Right lobe of liver (tissue), 6 donors: Measurements from ENCODE around the gene HNRNPA1. TPM values are rescaled to one million over a fixed set of nuclear protein-coding genes. Genes with fewer than 3 reads are reported as not detected.

ENCODE experiments used
- ATAC-seq, 4 donors: fragments of 200-7000 bp; cut with Tn5 transposase; one replicate each; pipeline ENCODE4 v1.9.1; 2020; ENCODE audit warnings: mild to moderate bottlenecking in 4 of 4, moderate library complexity in 4 of 4
- DNase-seq, 3 donors: peaks; one replicate each; pipeline ENCODE4 v3.0.0-alpha.2; 2020
- H3K27ac ChIP-seq, 3 donors: fragments of 200-600 bp; one replicate each; pipeline ENCODE4 v1.8.0; 2022
- H3K27me3 ChIP-seq, 2 donors: fragments of 200-600 bp; one replicate each; pipeline ENCODE4 v1.8.0; 2022
- H3K36me3 ChIP-seq, 4 donors: fragments of 200-600 bp; sonication (generic) in 1 of 4; one replicate each; pipeline versions ENCODE4 v1.5.1 to v1.8.0; 2017 to 2022; ENCODE audit warnings: control low read depth in 1 of 4
- H3K4me1 ChIP-seq, 4 donors: fragments of 200-600 bp; sonication (generic) in 1 of 4; one replicate each; pipeline versions ENCODE4 v1.5.1 to v1.8.0; 2017 to 2022; ENCODE audit warnings: control low read depth in 1 of 4
- H3K4me3 ChIP-seq, 3 donors: fragments of 200-600 bp; one replicate each; pipeline ENCODE4 v1.8.0; 2022
- H3K9me3 ChIP-seq, 4 donors: fragments of 200-600 bp; sonication (generic) in 1 of 4; one replicate each; pipeline versions ENCODE4 v1.5.1 to v1.8.0; 2017 to 2022; ENCODE audit warnings: control low read depth in 1 of 4
- CTCF ChIP-seq, 4 donors: fragments of 200-600 bp in 3 of 4; fragments of 450-650 bp in 1 of 4; IDR thresholded peaks; one replicate each; pipeline versions ENCODE4 v1.5.1 to v1.8.0; 2016 to 2022; ENCODE audit warnings: antibody characterized with exemption in 4 of 4, mild to moderate bottlenecking in 2 of 4
- POLR2A ChIP-seq: fragments of 450-650 bp; IDR thresholded peaks from one replicate; pipeline ENCODE4 v1.6.1; 2017; ENCODE audit warnings: antibody characterized with exemption, mild to moderate bottlenecking
- WGBS: methylation state at CpG from one replicate; pipeline ENCODE4 v1.1.6; 2018; ENCODE audit warnings: low coverage, low lambda C conversion rate; ENCODE audit not compliant: insufficient coverage; ENCODE audit errors: missing lambda C conversion rate; 5-methylcytosine and 5-hydroxymethylcytosine counted together
- intact Hi-C, 2 donors: fragments of 100-400 bp; cut with DNase I; formaldehyde crosslinking; loops; one replicate each; pipeline versions ENCODE4 v1.11.2 to v1.14.1; 2022
- small RNA-seq, 2 experiments: library from RNA; depleted of rRNA; stranded (forward); fragments of <200 nt; gene quantifications; one replicate each; pipeline ENCODE3, GENCODE V24; 2016
- total RNA-seq, 6 experiments: library from RNA; depleted of rRNA in 2 of 6; stranded (reverse); fragments of >200 nt in 2 of 6; fragmentation: NEBNext Ultra II Directional in 3 of 6; extraction: Animal tissue kit (Norgen Biotek cat#: 25700) in 3 of 6; gene quantifications; one replicate each; pipeline versions ENCODE4 v1.1.0 to v1.2.4, GENCODE V29; 2016 to 2023
- donor health status: DM: no; HTN: yes; CAD: no.
- donor health status: DM: no; HTN: no; CAD: no.
- donor health status: DM: no; HTN: no; CAD: no.
- donor health status: DM: no; HTN: yes; CAD: no.
- donor health status: DM: no; HTN: yes; CAD: no.

HNRNPA1 gene
- total RNA-seq, 6 experiments from 2014 or later: 87.3 to 211 (median 161) TPM

- Histone ChIP-seq H3K4me3 (no peak overlapping the region), H3K9me3 (no peaks in the 10 kb centered on the region), H3K27ac (no peak overlapping the region), H3K27me3 (no peaks in the 10 kb centered on the region), H3K36me3 (no peaks in the 10 kb centered on the region), H3K4me1 (peaks cover 0 to 42% (median 12%) of the 10 kb centered on the region in 4 donors)
- DNase-seq: no peak
- intact Hi-C loops: no loop called here
- no peak for ATAC-seq
- 88% methylated on average over 3 of the region's 3 CpGs for WGBS
- TF ChIP-seq POLR2A: no peak
- TF ChIP-seq CTCF (IDR thresholded peaks at IDR 0.05): no peak
Observed at GRCh38 chr12:54330442-54330841, 49.9 kb downstream of the HNRNPA1 start.

- 94% methylated on average over 5 of the region's 5 CpGs for WGBS
- ATAC-seq (no peak), DNase-seq (no peak)
- H3K9me3 ChIP-seq: no peaks in the 10 kb centered on the region
- H3K4me3 ChIP-seq: no peak overlapping the region
- TF ChIP-seq POLR2A (no peak), CTCF (IDR thresholded peaks at IDR 0.05) (no peak)
- H3K27ac ChIP-seq: no peak overlapping the region
- H3K4me1 ChIP-seq: peaks cover 0 to 44% (median 13%) of the 10 kb centered on the region in 4 donors
- H3K27me3 ChIP-seq: no peaks in the 10 kb centered on the region
- intact Hi-C loops: no loop called here
- no peaks in the 10 kb centered on the region for H3K36me3 ChIP-seq
Observed at GRCh38 chr12:54331461-54331860, 50.9 kb downstream of the HNRNPA1 start.

GRCh38 chr12:54333420-54334034, 53.0 kb downstream of the HNRNPA1 start:
- Histone ChIP-seq H3K9me3 (no peaks in the 10 kb centered on the region), H3K36me3 (no peaks in the 10 kb centered on the region), H3K4me3 (no peak overlapping the region), H3K27me3 (no peaks in the 10 kb centered on the region), H3K4me1 (peaks cover 0 to 56% (median 18%) of the 10 kb centered on the region in 4 donors), H3K27ac (no peak overlapping the region)
- DNase-seq (no peak), ATAC-seq (no peak)
- TF ChIP-seq CTCF (IDR thresholded peaks at IDR 0.05) (no peak), POLR2A (no peak)
- intact Hi-C loops: no loop called here
- WGBS: 81% methylated on average over 4 of the region's 4 CpGs

Small RNA genes within 50 kb of the gene (small RNA-seq; reads per million reads assigned to genes)
- gene RN7SL390P (0 to 0.65 reads per million in 2 experiments), gene RNU6-950P (0 reads per million in 2 experiments)

Other genes starting within 250 kb of the HNRNPA1 start
- gene HOXC5, start 247.7 kb upstream of the HNRNPA1 start, total RNA-seq: not detected
- gene HOXC4, start 226.9 kb upstream of the HNRNPA1 start, total RNA-seq: under 1 TPM in 1 of 6 experiments, not detected in 5; 0.13 TPM
- gene SMUG1, start 91.7 kb upstream of the HNRNPA1 start, total RNA-seq: 10 to 100 TPM; 14.1 to 25.5 (median 22.4) TPM
- 10 to 100 TPM; 14.4 to 23.7 (median 20.1) TPM for gene CBX5, start 604 bp upstream of the HNRNPA1 start, total RNA-seq
- gene NFE2, start 20.3 kb downstream of the HNRNPA1 start, total RNA-seq: 1 to 10 TPM in 3 of 6 experiments, under 1 TPM in 3; 0.46 to 2.8 (median 0.99) TPM
- 10 to 100 TPM; 67.3 to 89.2 (median 74.9) TPM for gene COPZ1, start 44.4 kb downstream of the HNRNPA1 start, total RNA-seq
- gene GPR84, start 83.8 kb downstream of the HNRNPA1 start, total RNA-seq: under 1 TPM in 1 of 6 experiments, not detected in 5; 0.35 TPM
- 1 to 10 TPM; 2.4 to 9.3 (median 3.7) TPM for gene ZNF385A, start 104.0 kb downstream of the HNRNPA1 start, total RNA-seq
- gene ITGA5, start 138.5 kb downstream of the HNRNPA1 start, total RNA-seq: 10 to 100 TPM; 31.2 to 75.6 (median 35.5) TPM
- under 1 TPM in 1 of 6 experiments, not detected in 5; 0.51 TPM for gene GTSF1, start 192.9 kb downstream of the HNRNPA1 start, total RNA-seq
- gene NCKAP1L, start 217.0 kb downstream of the HNRNPA1 start, total RNA-seq: 10 to 100 TPM in 1 of 6 experiments, 1 to 10 TPM in 5; 6.3 to 17.5 (median 7.8) TPM